SU-DHL-6 (cell line): ENCODE measurements around the gene PYROXD2.

Source experiments
- H2AFZ ChIP-seq: fragments of 200-600 bp; sonication (generic); 2 replicates; pipeline ENCODE4 v1.6.1; 2014; ENCODE audit warnings: low read depth, mild to moderate bottlenecking, moderate library complexity, mixed read lengths, antibody characterized with exemption, low read length; ENCODE audit not compliant: severe bottlenecking
- H3F3A ChIP-seq: fragments of 200-600 bp; shearing (Covaris generic); 2 replicates; pipeline ENCODE4 v1.6.0; 2016; ENCODE audit warnings: antibody characterized with exemption, mild to moderate bottlenecking; ENCODE audit not compliant: insufficient read depth
- H3K27ac ChIP-seq: fragments of 200-600 bp; sonication (generic); 2 replicates; pipeline ENCODE4 v1.5.1; 2016; ENCODE audit warnings: low read depth, mild to moderate bottlenecking, low read length, moderate library complexity, mixed read lengths
- H3K27me3 ChIP-seq: fragments of 200-600 bp; sonication (generic), shearing (Covaris generic); 2 replicates; pipeline ENCODE4 v1.6.0; 2014; ENCODE audit warnings: mild to moderate bottlenecking, low read length
- H3K36me3 ChIP-seq: fragments of 200-600 bp; sonication (generic); 2 replicates; pipeline ENCODE4 v1.6.1; 2014; ENCODE audit warnings: mild to moderate bottlenecking, low read length, mixed read lengths
- H3K4me2 ChIP-seq: fragments of 300-600, 200-600 bp; shearing (Covaris generic), sonication (generic); 2 replicates; pipeline ENCODE4 v1.6.0; 2014; ENCODE audit warnings: low read length, low read depth, mild to moderate bottlenecking; ENCODE audit not compliant: poor library complexity, severe bottlenecking
- H3K4me3 ChIP-seq: fragments of 200-600 bp; sonication (generic); 2 replicates; pipeline ENCODE4 v1.5.1; 2014; ENCODE audit warnings: antibody characterized with exemption, low read length, mild to moderate bottlenecking, mixed read lengths; ENCODE audit not compliant: insufficient read depth, poor library complexity, severe bottlenecking
- H3K79me2 ChIP-seq: fragments of 200-600 bp; sonication (generic); 2 replicates; pipeline ENCODE4 v1.6.1; 2014; ENCODE audit warnings: mild to moderate bottlenecking, low read length, moderate library complexity; ENCODE audit not compliant: insufficient read depth
- H3K9ac ChIP-seq: fragments of 200-600 bp; sonication (generic); 2 replicates; pipeline ENCODE4 v1.7.0; 2014; ENCODE audit warnings: mild to moderate bottlenecking, low read length
- H3K9me2 ChIP-seq: fragments of 200-600 bp; sonication (generic); replicated peaks from 2 replicates; pipeline ENCODE4 v1.6.1; 2014; ENCODE audit warnings: low read length; ENCODE audit not compliant: insufficient read depth
- H3K9me3 ChIP-seq: fragments of 200-600 bp; sonication (generic); 2 replicates; pipeline ENCODE4 v1.6.1; 2014; ENCODE audit warnings: low read length, mixed read lengths; ENCODE audit not compliant: insufficient read depth
- H4K20me1 ChIP-seq: fragments of 200-600 bp; sonication (generic); 2 replicates; pipeline ENCODE4 v1.6.1; 2014; ENCODE audit warnings: low read depth, mild to moderate bottlenecking, antibody characterized with exemption, low read length, moderate library complexity, mixed read lengths
- EZH2phosphoT487 ChIP-seq: fragments of 200-600 bp; sonication (generic), shearing (Covaris generic); conservative IDR thresholded peaks from 2 replicates; pipeline ENCODE4 v1.6.1; 2018; ENCODE audit warnings: mild to moderate bottlenecking, antibody characterized with exemption, low read length, moderate library complexity, mixed read lengths
- TF ChIP-seq, protein P1 (sequence below): fragments of 200-600 bp; sonication (generic); IDR thresholded peaks from one replicate; pipeline ENCODE4 v1.5.1; 2017; ENCODE audit warnings: antibody characterized with exemption, mild to moderate bottlenecking, low read length, moderate library complexity; ENCODE audit not compliant: insufficient read depth, poor library complexity, severe bottlenecking

PYROXD2 gene

DNA sequence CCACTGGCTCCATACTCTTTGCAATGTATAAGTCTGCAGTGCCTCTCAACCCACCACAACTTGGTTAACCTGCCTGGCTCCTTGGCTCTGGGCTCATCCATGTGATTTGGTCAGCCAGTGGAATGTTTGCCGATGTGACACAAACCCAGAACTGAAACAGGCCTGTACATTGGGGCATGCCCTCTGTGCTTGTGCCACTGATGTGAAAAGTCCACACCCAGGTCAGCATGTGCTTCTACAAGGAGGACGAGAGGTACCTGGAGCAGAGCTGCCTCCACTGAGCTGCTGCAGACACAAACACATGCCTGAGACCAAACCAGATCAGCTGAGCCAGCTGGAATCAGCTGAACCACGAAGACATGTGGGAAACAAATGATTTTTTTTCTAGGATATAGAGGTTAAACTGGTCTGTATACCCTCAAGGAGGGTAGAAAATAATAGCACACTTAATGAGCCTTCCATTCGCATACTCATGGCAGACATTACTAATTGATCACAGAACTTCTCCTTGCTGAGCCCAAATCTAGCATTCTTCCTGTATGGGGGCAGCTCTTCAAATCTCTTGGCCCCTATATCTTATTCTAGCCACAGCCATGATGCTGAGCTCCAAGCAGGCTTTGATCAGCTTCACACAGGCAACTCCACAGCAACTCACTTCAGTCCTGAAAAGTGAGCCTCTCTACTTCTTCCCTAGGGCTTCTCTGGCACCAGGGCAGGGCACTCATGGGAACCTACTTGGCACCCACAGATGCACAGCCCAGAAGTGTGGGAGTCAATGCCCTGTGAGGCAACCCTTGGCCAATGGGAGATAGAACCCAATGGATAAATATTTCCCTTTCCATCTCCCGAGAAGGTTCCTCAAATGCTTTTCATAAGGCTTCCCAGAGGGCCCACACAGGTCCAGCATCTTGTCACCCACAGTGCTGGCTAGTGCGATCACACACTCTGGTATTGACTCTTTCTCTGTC, 18.6 kb downstream of the PYROXD2 start:
- Histone ChIP-seq H3K9ac (no peak overlapping the region), H3K36me3 (no peaks in the 10 kb centered on the region), H3K9me2 (no peaks in the 10 kb centered on the region), H3K9me3 (no peaks in the 10 kb centered on the region), H4K20me1 (no peaks in the 10 kb centered on the region), H3K4me2 (no peak overlapping the region), H3K27ac (no peak overlapping the region), H3K27me3 (no peaks in the 10 kb centered on the region), H3K79me2 (no peaks in the 10 kb centered on the region), H3K4me3 (no peak overlapping the region), H3F3A (no peaks in the 10 kb centered on the region), H2AFZ (no peak overlapping the region)
- TF ChIP-seq, protein P1, sequence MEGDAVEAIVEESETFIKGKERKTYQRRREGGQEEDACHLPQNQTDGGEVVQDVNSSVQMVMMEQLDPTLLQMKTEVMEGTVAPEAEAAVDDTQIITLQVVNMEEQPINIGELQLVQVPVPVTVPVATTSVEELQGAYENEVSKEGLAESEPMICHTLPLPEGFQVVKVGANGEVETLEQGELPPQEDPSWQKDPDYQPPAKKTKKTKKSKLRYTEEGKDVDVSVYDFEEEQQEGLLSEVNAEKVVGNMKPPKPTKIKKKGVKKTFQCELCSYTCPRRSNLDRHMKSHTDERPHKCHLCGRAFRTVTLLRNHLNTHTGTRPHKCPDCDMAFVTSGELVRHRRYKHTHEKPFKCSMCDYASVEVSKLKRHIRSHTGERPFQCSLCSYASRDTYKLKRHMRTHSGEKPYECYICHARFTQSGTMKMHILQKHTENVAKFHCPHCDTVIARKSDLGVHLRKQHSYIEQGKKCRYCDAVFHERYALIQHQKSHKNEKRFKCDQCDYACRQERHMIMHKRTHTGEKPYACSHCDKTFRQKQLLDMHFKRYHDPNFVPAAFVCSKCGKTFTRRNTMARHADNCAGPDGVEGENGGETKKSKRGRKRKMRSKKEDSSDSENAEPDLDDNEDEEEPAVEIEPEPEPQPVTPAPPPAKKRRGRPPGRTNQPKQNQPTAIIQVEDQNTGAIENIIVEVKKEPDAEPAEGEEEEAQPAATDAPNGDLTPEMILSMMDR: no peak
- TF ChIP-seq EZH2phosphoT487: no peak

DNA sequence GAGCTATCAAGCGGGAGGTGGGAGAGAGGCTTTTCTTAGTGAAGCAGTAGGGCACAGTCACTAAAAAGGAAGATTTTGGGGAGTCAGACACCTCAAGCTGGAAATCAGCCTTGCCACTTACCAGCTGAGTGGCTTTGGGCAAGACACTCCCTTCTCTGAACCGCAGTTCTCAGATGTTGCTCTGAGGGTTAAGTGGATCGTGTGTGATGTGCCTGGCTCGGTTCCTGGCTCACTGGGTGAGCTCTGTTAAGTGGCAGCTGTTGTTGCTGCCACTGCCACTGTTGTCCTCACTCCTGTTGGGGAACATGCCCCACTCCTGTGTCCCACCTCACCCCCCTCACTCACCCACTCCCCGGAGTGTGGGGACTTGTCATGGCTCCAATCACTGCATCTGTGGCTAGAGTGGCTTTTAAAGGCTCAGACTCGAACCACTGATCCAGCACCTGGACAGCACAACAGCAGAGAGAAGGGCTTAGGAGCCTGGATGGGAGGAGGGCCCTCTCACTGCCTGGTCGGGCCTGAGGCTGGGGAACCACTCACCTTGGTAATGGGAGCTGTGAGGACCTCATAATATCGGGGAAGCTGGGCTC, 20.0 kb downstream of the PYROXD2 start:
- Histone ChIP-seq H2AFZ (no peak overlapping the region), H3K9ac (no peak overlapping the region), H3K36me3 (no peaks in the 10 kb centered on the region), H4K20me1 (no peaks in the 10 kb centered on the region), H3K4me2 (no peak overlapping the region), H3K9me2 (no peaks in the 10 kb centered on the region), H3K4me3 (no peak overlapping the region), H3K9me3 (no peaks in the 10 kb centered on the region), H3F3A (no peaks in the 10 kb centered on the region), H3K79me2 (no peaks in the 10 kb centered on the region), H3K27me3 (no peaks in the 10 kb centered on the region), H3K27ac (no peak overlapping the region)
- no peak for TF ChIP-seq EZH2phosphoT487
- TF ChIP-seq, protein P1: no peak

DNA sequence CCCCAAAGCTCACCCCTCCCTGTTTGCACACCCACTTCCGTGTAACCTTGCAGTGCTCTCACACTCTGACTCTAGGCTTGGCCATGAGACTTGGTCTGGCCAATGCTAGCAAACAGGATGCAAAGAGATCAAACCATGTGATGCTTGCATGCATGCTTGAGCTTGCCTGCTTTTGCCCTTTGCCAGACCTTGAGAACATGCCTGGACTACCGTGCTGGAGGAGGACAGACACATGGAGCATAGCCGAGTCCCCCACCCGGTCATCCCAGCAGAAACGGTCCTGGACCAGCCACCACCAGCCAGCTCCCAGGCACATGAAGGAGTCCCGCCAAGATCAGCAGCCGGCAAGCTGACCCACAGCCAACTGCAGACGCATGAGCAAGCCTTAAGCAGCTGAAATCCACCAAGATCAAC, 23.4 kb downstream of the PYROXD2 start:
- no peak overlapping the region for H2AFZ ChIP-seq
- H3K27me3 ChIP-seq: no peaks in the 10 kb centered on the region
- no peak overlapping the region for H3K4me2 ChIP-seq
- H3K79me2 ChIP-seq: no peaks in the 10 kb centered on the region
- H3K27ac ChIP-seq: no peak overlapping the region
- no peaks in the 10 kb centered on the region for H3K9me3 ChIP-seq
- no peaks in the 10 kb centered on the region for H3K9me2 ChIP-seq
- no peak overlapping the region for H3K9ac ChIP-seq
- no peak overlapping the region for H3K4me3 ChIP-seq
- H3F3A ChIP-seq: no peaks in the 10 kb centered on the region
- no peak for TF ChIP-seq EZH2phosphoT487
- TF ChIP-seq, protein P1: no peak
- no peaks in the 10 kb centered on the region for H4K20me1 ChIP-seq
- no peaks in the 10 kb centered on the region for H3K36me3 ChIP-seq
